DND-41 (cell line): ENCODE results near the gene TM4SF18.

Experiments
- EZH2 ChIP-seq: IDR thresholded peaks from 3 replicates; pipeline ENCODE4 v1.6.1; 2012; ENCODE audit warnings: borderline replicate concordance, low read depth, mild to moderate bottlenecking, moderate library complexity, low read length, inconsistent platforms; ENCODE audit not compliant: severe bottlenecking
- TF ChIP-seq, protein P1 (sequence below): IDR thresholded peaks from 2 replicates; pipeline ENCODE4 v1.5.1; 2012; ENCODE audit warnings: borderline replicate concordance, low read length, moderate library complexity, mild to moderate bottlenecking; ENCODE audit not compliant: poor library complexity, severe bottlenecking; ENCODE audit errors: extremely low read depth

GRCh38 chr3:149296972-149297371 is 36.5 kb downstream of the TM4SF18 start:
- TF ChIP-seq, protein P1, sequence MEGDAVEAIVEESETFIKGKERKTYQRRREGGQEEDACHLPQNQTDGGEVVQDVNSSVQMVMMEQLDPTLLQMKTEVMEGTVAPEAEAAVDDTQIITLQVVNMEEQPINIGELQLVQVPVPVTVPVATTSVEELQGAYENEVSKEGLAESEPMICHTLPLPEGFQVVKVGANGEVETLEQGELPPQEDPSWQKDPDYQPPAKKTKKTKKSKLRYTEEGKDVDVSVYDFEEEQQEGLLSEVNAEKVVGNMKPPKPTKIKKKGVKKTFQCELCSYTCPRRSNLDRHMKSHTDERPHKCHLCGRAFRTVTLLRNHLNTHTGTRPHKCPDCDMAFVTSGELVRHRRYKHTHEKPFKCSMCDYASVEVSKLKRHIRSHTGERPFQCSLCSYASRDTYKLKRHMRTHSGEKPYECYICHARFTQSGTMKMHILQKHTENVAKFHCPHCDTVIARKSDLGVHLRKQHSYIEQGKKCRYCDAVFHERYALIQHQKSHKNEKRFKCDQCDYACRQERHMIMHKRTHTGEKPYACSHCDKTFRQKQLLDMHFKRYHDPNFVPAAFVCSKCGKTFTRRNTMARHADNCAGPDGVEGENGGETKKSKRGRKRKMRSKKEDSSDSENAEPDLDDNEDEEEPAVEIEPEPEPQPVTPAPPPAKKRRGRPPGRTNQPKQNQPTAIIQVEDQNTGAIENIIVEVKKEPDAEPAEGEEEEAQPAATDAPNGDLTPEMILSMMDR: no peak
- no peak for TF ChIP-seq EZH2
